HL-60 (cell line): ENCODE measurements around the gene HOXB8.

ENCODE experiments used
- GABPA ChIP-seq: IDR thresholded peaks from 2 replicates; pipeline ENCODE4 v1.6.1; 2012; ENCODE audit warnings: low read depth
- POLR2AphosphoS5 ChIP-seq: IDR thresholded peaks from 2 replicates; pipeline ENCODE4 v1.6.1; 2012; ENCODE audit warnings: low read depth
- SPI1 ChIP-seq: IDR thresholded peaks from 2 replicates; pipeline ENCODE4 v1.6.1; 2012; ENCODE audit warnings: low read depth, mild to moderate bottlenecking, borderline replicate concordance
- TF ChIP-seq, protein P1 (sequence below): IDR thresholded peaks from one replicate; pipeline ENCODE4 v1.5.1; 2011; ENCODE audit warnings: low read length, control low read depth, inconsistent platforms; ENCODE audit not compliant: insufficient read depth
- TF ChIP-seq, protein P2 (sequence below): IDR thresholded peaks from 2 replicates; pipeline ENCODE4 v1.6.1; 2012; ENCODE audit warnings: low read depth; ENCODE audit not compliant: insufficient replicate concordance

DNA sequence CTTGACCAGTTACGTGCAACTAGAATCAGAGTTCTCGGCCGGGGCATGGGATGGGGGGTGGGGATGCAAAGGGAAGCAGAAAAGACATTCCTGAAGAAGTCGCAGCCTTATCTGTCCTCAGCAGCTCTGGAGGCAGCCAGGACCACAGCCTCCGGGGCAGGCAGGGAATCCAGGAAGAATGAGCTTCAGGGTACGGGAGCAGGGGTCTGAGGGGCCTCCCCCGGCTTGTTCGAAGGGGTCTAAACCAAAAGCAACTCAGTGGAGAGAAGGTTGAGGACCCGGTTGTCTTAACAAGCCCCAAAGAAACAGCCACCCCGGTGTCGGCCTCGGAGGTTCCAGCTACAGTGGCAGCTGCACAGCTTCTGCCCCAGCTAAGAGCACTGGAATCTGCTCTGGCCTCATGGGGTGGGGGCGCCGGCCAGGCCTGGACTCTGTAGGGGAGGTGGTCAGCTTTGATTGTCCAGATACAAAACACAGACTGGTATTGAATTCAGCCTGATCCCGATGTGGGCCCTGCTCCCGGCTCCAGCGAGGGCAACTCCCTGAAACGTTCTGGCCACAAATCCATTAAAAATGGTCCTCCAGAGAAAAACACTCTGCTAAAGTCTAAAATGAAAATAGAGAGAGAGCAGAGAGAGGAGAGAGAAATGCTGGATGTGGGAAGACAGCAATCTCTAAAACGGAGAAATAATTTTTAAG is 44.6 kb downstream of the HOXB8 start:
- TF ChIP-seq POLR2AphosphoS5 (no peak), GABPA (no peak), SPI1 (no peak)
- TF ChIP-seq, protein P1, sequence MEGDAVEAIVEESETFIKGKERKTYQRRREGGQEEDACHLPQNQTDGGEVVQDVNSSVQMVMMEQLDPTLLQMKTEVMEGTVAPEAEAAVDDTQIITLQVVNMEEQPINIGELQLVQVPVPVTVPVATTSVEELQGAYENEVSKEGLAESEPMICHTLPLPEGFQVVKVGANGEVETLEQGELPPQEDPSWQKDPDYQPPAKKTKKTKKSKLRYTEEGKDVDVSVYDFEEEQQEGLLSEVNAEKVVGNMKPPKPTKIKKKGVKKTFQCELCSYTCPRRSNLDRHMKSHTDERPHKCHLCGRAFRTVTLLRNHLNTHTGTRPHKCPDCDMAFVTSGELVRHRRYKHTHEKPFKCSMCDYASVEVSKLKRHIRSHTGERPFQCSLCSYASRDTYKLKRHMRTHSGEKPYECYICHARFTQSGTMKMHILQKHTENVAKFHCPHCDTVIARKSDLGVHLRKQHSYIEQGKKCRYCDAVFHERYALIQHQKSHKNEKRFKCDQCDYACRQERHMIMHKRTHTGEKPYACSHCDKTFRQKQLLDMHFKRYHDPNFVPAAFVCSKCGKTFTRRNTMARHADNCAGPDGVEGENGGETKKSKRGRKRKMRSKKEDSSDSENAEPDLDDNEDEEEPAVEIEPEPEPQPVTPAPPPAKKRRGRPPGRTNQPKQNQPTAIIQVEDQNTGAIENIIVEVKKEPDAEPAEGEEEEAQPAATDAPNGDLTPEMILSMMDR: no peak
- TF ChIP-seq, protein P2, sequence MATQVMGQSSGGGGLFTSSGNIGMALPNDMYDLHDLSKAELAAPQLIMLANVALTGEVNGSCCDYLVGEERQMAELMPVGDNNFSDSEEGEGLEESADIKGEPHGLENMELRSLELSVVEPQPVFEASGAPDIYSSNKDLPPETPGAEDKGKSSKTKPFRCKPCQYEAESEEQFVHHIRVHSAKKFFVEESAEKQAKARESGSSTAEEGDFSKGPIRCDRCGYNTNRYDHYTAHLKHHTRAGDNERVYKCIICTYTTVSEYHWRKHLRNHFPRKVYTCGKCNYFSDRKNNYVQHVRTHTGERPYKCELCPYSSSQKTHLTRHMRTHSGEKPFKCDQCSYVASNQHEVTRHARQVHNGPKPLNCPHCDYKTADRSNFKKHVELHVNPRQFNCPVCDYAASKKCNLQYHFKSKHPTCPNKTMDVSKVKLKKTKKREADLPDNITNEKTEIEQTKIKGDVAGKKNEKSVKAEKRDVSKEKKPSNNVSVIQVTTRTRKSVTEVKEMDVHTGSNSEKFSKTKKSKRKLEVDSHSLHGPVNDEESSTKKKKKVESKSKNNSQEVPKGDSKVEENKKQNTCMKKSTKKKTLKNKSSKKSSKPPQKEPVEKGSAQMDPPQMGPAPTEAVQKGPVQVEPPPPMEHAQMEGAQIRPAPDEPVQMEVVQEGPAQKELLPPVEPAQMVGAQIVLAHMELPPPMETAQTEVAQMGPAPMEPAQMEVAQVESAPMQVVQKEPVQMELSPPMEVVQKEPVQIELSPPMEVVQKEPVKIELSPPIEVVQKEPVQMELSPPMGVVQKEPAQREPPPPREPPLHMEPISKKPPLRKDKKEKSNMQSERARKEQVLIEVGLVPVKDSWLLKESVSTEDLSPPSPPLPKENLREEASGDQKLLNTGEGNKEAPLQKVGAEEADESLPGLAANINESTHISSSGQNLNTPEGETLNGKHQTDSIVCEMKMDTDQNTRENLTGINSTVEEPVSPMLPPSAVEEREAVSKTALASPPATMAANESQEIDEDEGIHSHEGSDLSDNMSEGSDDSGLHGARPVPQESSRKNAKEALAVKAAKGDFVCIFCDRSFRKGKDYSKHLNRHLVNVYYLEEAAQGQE: no peak
